Measurements from ENCODE around the gene ARHGEF26. TPM values are rescaled to one million over a fixed set of nuclear protein-coding genes. Genes with fewer than 3 reads are reported as not detected.

The ARHGEF26 gene
- total and polyA plus RNA-seq, 8 donors: 3.9 to 40.6 (median 20.9) TPM

GRCh38 chr3:154161806-154162205, 40.6 kb downstream of the ARHGEF26 start:
- no peaks in the 10 kb centered on the region for H3K36me3 ChIP-seq
- H3K4me1 ChIP-seq: peaks cover 0 to 25% (median 5%) of the 10 kb centered on the region in 4 donors
- TF ChIP-seq CTCF (IDR thresholded peaks at IDR 0.05) (no peak), POLR2AphosphoS5 (IDR thresholded peaks at IDR 0.05) (no peak), EP300 (IDR thresholded peaks at IDR 0.05) (no peak)
- H3K27me3 ChIP-seq: no peaks in the 10 kb centered on the region
- DNase-seq: no peak
- no peak overlapping the region for H3K4me3 ChIP-seq
- no peak overlapping the region for H3K27ac ChIP-seq
- intact Hi-C loops (cut with DNase I; ENCODE audit: low total_unique reads): no loop called here
- H3K9me3 ChIP-seq: no peaks in the 10 kb centered on the region

GRCh38 chr3:154164387-154164786, 43.2 kb downstream of the ARHGEF26 start:
- Histone ChIP-seq H3K4me3 (no peak overlapping the region), H3K27me3 (no peaks in the 10 kb centered on the region), H3K36me3 (no peaks in the 10 kb centered on the region), H3K27ac (no peak overlapping the region), H3K4me1 (peaks cover 0 to 32% (median 9%) of the 10 kb centered on the region in 4 donors), H3K9me3 (no peaks in the 10 kb centered on the region)
- DNase-seq: no peak
- intact Hi-C loops (cut with DNase I; ENCODE audit: low total_unique reads): no loop called here
- WGBS, 5 donors: 81 to 96% (median 87%) methylated on average over 2 of the region's 2 CpGs
- TF ChIP-seq EP300 (IDR thresholded peaks at IDR 0.05) (no peak), CTCF (IDR thresholded peaks at IDR 0.05) (no peak), POLR2AphosphoS5 (IDR thresholded peaks at IDR 0.05) (no peak), POLR2A (IDR thresholded peaks at IDR 0.05) (no peak)

- H3K4me1 ChIP-seq: peaks cover 0 to 36% (median 11%) of the 10 kb centered on the region in 4 donors
- no peaks in the 10 kb centered on the region for H3K27me3 ChIP-seq
- H3K36me3 ChIP-seq: no peaks in the 10 kb centered on the region
- TF ChIP-seq POLR2AphosphoS5 (IDR thresholded peaks at IDR 0.05) (no peak), CTCF (IDR thresholded peaks at IDR 0.05) (no peak), EP300 (IDR thresholded peaks at IDR 0.05) (no peak), POLR2A (IDR thresholded peaks at IDR 0.05) (no peak)
- H3K27ac ChIP-seq: no peak overlapping the region
- intact Hi-C loops (cut with DNase I; ENCODE audit: low total_unique reads): no loop called here
- DNase-seq: no peak
- no peak overlapping the region for H3K4me3 ChIP-seq
- 55 to 61% (median 59%) methylated on average over 9 of the region's 9 CpGs for WGBS, 5 donors
- H3K9me3 ChIP-seq: no peaks in the 10 kb centered on the region
These were observed 48.0 kb downstream of the ARHGEF26 start for GRCh38 chr3:154168998-154169795.

- WGBS, 5 donors: 75 to 100% (median 83%) methylated on average over 1 of the region's 1 CpG
- no peak for TF ChIP-seq EP300 (IDR thresholded peaks at IDR 0.05)
- Histone ChIP-seq H3K27me3 (no peaks in the 10 kb centered on the region), H3K4me3 (no peak overlapping the region), H3K36me3 (no peaks in the 10 kb centered on the region), H3K4me1 (peaks cover 0 to 42% (median 11%) of the 10 kb centered on the region in 4 donors), H3K9me3 (no peaks in the 10 kb centered on the region), H3K27ac (no peak overlapping the region)
- no peak for DNase-seq
- intact Hi-C loops (cut with DNase I; ENCODE audit: low total_unique reads): no loop called here
These were observed 48.6 kb downstream of the ARHGEF26 start for GRCh38 chr3:154169796-154170110.

GRCh38 chr3:154170300-154170699, 49.1 kb downstream of the ARHGEF26 start:
- intact Hi-C loops (cut with DNase I; ENCODE audit: low total_unique reads): no loop called here
- no peak for DNase-seq

More at GRCh38 chr3:154170300-154170699, 49.1 kb downstream of the ARHGEF26 start:
- no peaks in the 10 kb centered on the region for H3K36me3 ChIP-seq
- H3K4me3 ChIP-seq: no peak overlapping the region
- H3K4me1 ChIP-seq: peaks cover 0 to 47% (median 11%) of the 10 kb centered on the region in 4 donors
- H3K9me3 ChIP-seq: no peaks in the 10 kb centered on the region
- 92 to 96% (median 94%) methylated on average over 1 of the region's 1 CpG for WGBS, 5 donors
- no peaks in the 10 kb centered on the region for H3K27me3 ChIP-seq
- no peak overlapping the region for H3K27ac ChIP-seq
- TF ChIP-seq EP300 (IDR thresholded peaks at IDR 0.05) (no peak), POLR2A (IDR thresholded peaks at IDR 0.05) (no peak), POLR2AphosphoS5 (IDR thresholded peaks at IDR 0.05) (no peak), CTCF (IDR thresholded peaks at IDR 0.05) (no peak)
